ENCODE data around the gene TMEM164. TPM values are rescaled to one million over a fixed set of nuclear protein-coding genes. Genes with fewer than 3 reads are reported as not detected.

Gene TMEM164
- polyA plus RNA-seq, 1 donor (not counting 4 experiments of a cell fraction or from before 2014, with no cell fraction given), result 15.3 TPM

DNA sequence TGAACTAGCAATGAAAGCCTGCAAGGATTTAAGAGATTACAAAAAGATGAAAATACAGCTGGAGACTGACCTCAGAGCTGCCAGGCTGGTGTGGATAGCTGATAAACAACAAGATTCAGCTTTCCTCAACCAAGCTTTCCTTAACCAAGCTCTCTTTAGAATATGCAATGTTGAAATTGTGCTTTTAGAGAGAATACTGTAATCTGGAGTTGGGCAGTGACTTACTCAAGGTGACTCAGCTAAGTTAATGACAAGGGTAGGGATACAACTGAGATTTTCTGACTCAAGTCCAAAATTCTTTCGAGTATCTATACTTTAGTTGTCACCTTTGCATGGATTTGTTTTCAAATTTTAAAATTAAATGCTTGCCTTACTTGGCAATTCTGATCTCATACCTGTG lies 217.0 kb downstream of the TMEM164 start:
- no peak overlapping the region for H2AFZ ChIP-seq (ENCODE audit: control insufficient read depth, low read length)
- H3K9ac ChIP-seq (ENCODE audit: control insufficient read depth, extremely low read depth, insufficient read depth, low read length), result no peak overlapping the region
- H3K9me1 ChIP-seq (ENCODE audit: control insufficient read depth, extremely low read depth, insufficient read depth, low read length), result no peaks in the 10 kb centered on the region
- peak overlapping the region; percentile 57 for H3K27ac ChIP-seq (ENCODE audit: control insufficient read depth, insufficient read depth, low read length)
- no peaks in the 10 kb centered on the region for H3K27me3 ChIP-seq (ENCODE audit: control insufficient read depth, extremely low read depth, insufficient read depth, low read length)
- TF ChIP-seq, protein P1, sequence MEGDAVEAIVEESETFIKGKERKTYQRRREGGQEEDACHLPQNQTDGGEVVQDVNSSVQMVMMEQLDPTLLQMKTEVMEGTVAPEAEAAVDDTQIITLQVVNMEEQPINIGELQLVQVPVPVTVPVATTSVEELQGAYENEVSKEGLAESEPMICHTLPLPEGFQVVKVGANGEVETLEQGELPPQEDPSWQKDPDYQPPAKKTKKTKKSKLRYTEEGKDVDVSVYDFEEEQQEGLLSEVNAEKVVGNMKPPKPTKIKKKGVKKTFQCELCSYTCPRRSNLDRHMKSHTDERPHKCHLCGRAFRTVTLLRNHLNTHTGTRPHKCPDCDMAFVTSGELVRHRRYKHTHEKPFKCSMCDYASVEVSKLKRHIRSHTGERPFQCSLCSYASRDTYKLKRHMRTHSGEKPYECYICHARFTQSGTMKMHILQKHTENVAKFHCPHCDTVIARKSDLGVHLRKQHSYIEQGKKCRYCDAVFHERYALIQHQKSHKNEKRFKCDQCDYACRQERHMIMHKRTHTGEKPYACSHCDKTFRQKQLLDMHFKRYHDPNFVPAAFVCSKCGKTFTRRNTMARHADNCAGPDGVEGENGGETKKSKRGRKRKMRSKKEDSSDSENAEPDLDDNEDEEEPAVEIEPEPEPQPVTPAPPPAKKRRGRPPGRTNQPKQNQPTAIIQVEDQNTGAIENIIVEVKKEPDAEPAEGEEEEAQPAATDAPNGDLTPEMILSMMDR (optimal IDR thresholded peaks at IDR 0.05 in 1 of 3, IDR thresholded peaks at IDR 0.05 in 1 of 3, conservative IDR thresholded peaks at IDR 0.05 in 1 of 3; ENCODE audit: extremely low read depth in 1 of 3, insufficient read depth in 2 of 3, low read length in 3 of 3), result no peak
- TF ChIP-seq EZH2 (IDR thresholded peaks at IDR 0.05; ENCODE audit: low read length), result no peak
- H3K4me1 ChIP-seq (ENCODE audit: control insufficient read depth, extremely low read depth, insufficient read depth, low read length), result peaks cover 12% of the 10 kb centered on the region
- no peaks in the 10 kb centered on the region for H3K36me3 ChIP-seq (ENCODE audit: control insufficient read depth in 2 of 2, extremely low read depth in 1 of 2, insufficient read depth in 2 of 2, low read length in 2 of 2)
- no peaks in the 10 kb centered on the region for H3K79me2 ChIP-seq (ENCODE audit: control insufficient read depth, insufficient read depth, low read length)
- H3K4me2 ChIP-seq (ENCODE audit: control insufficient read depth, extremely low read depth, insufficient read depth, low read depth, low read length), result peak overlapping the region; percentile 49
- dilution Hi-C loops (cut with MboI; ENCODE audit: extremely low pct_ligation_motif_present, low sequenced_read_pairs), result no loop called here
- DNase-seq (ENCODE audit: low read depth, low spot score) (no peak), FAIRE-seq (peak; percentile 74)
- H4K20me1 ChIP-seq (ENCODE audit: control insufficient read depth, extremely low read depth, insufficient read depth, low read length), result no peaks in the 10 kb centered on the region
- no peaks in the 10 kb centered on the region for H3K9me3 ChIP-seq (ENCODE audit: control insufficient read depth, low read depth, low read length)
- no peak overlapping the region for H3K4me3 ChIP-seq (ENCODE audit: control insufficient read depth in 2 of 3, extremely low read depth in 1 of 3, insufficient read depth in 2 of 3, low read depth in 1 of 3, low read length in 3 of 3)

DNA sequence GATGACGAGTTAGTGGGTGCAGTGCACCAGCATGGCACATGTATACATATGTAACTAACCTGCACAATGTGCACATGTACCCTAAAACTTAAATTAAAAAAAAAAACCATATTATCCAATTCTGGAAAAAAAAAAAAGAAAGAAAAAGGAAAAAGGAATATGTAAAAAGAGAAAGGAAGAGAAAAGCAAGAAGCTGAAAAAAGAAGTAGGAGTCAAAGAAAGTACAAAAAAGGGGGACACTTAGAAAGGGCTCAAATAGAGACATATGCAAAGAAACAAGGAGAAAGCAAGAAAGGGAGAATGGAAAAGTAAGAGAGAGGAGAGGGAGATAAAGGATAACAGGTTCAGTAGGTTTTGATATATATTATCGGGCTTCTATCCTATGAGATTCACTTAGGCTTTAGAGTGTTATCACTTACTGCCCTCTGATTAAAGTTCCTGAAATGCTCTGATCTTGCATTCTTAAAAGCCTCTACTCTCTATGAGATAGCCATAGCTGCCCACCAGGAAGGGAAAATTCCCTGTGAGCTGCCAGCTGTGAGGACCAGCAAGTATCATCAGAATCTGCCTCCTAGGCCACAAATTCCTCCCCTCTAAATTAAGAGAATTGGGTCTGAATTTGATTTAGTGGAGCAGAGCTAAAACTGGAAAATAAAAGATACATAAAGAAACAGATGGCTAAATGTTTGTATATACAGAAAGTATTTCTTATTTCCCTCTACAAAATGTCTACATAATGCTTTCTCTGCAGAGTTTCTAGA lies 219.8 kb downstream of the TMEM164 start:
- Histone ChIP-seq H3K79me2 (ENCODE audit: control insufficient read depth, insufficient read depth, low read length) (peaks cover 3% of the 10 kb centered on the region), H3K27me3 (ENCODE audit: control insufficient read depth, extremely low read depth, insufficient read depth, low read length) (no peaks in the 10 kb centered on the region), H2AFZ (ENCODE audit: control insufficient read depth, low read length) (no peak overlapping the region), H3K4me3 (ENCODE audit: control insufficient read depth in 2 of 3, extremely low read depth in 1 of 3, insufficient read depth in 2 of 3, low read depth in 1 of 3, low read length in 3 of 3) (no peak overlapping the region), H3K9ac (ENCODE audit: control insufficient read depth, extremely low read depth, insufficient read depth, low read length) (no peak overlapping the region), H3K27ac (ENCODE audit: control insufficient read depth, insufficient read depth, low read length) (no peak overlapping the region), H3K4me1 (ENCODE audit: control insufficient read depth, extremely low read depth, insufficient read depth, low read length) (peaks cover 19% of the 10 kb centered on the region), H3K4me2 (ENCODE audit: control insufficient read depth, extremely low read depth, insufficient read depth, low read depth, low read length) (no peak overlapping the region), H4K20me1 (ENCODE audit: control insufficient read depth, extremely low read depth, insufficient read depth, low read length) (no peaks in the 10 kb centered on the region), H3K9me3 (ENCODE audit: control insufficient read depth, low read depth, low read length) (no peaks in the 10 kb centered on the region), H3K9me1 (ENCODE audit: control insufficient read depth, extremely low read depth, insufficient read depth, low read length) (no peaks in the 10 kb centered on the region), H3K36me3 (ENCODE audit: control insufficient read depth in 2 of 2, extremely low read depth in 1 of 2, insufficient read depth in 2 of 2, low read length in 2 of 2) (no peaks in the 10 kb centered on the region)
- DNase-seq (ENCODE audit: low read depth, low spot score) (no peak), FAIRE-seq (no peak)
- dilution Hi-C loops (cut with MboI; ENCODE audit: extremely low pct_ligation_motif_present, low sequenced_read_pairs), result no loop called here
- TF ChIP-seq, protein P1 (optimal IDR thresholded peaks at IDR 0.05 in 1 of 3, IDR thresholded peaks at IDR 0.05 in 1 of 3, conservative IDR thresholded peaks at IDR 0.05 in 1 of 3; ENCODE audit: extremely low read depth in 1 of 3, insufficient read depth in 2 of 3, low read length in 3 of 3), result no peak
- no peak for TF ChIP-seq EZH2 (IDR thresholded peaks at IDR 0.05; ENCODE audit: low read length)
